ENCODE measurements around the gene DMWD.
"Not testable (repeated sequence)": the region's sequence is repeated elsewhere in the genome, so short reads cannot be mapped to it uniquely, and the experiment has no call there.

The DMWD gene

DNA sequence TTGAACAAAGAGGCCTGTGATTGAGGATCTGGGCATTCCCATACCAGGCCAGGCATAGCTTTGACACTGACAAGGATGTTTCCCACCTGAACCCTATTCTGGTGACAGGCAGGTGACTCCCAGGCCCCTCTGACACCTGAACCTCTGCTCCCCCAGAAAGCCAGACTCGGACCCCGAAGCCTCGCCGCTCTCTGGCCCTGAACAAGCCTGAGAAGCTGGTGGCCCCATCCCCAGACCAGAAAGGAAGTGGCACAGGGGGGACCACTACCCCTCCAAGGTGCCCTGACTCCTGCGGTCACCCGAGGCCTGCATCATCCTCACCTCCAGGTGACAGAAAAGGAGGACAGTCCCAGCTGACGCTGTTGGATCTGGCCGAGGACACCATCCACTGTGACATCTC is 38.3 kb downstream of the DMWD start:
- Histone ChIP-seq H3K27ac (replicated peaks) (no peak overlapping the region), H3K4me3 (replicated peaks; ENCODE audit: insufficient read depth, low read length) (no peak overlapping the region), H3K27me3 (ENCODE audit: insufficient read depth, poor library complexity, severe bottlenecking) (no peaks in the 10 kb centered on the region)
- TF ChIP-seq, protein P1, sequence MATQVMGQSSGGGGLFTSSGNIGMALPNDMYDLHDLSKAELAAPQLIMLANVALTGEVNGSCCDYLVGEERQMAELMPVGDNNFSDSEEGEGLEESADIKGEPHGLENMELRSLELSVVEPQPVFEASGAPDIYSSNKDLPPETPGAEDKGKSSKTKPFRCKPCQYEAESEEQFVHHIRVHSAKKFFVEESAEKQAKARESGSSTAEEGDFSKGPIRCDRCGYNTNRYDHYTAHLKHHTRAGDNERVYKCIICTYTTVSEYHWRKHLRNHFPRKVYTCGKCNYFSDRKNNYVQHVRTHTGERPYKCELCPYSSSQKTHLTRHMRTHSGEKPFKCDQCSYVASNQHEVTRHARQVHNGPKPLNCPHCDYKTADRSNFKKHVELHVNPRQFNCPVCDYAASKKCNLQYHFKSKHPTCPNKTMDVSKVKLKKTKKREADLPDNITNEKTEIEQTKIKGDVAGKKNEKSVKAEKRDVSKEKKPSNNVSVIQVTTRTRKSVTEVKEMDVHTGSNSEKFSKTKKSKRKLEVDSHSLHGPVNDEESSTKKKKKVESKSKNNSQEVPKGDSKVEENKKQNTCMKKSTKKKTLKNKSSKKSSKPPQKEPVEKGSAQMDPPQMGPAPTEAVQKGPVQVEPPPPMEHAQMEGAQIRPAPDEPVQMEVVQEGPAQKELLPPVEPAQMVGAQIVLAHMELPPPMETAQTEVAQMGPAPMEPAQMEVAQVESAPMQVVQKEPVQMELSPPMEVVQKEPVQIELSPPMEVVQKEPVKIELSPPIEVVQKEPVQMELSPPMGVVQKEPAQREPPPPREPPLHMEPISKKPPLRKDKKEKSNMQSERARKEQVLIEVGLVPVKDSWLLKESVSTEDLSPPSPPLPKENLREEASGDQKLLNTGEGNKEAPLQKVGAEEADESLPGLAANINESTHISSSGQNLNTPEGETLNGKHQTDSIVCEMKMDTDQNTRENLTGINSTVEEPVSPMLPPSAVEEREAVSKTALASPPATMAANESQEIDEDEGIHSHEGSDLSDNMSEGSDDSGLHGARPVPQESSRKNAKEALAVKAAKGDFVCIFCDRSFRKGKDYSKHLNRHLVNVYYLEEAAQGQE (IDR thresholded peaks at IDR 0.05; ENCODE audit: insufficient replicate concordance, low read depth), result no peak
- TF ChIP-seq SPI1 (IDR thresholded peaks at IDR 0.05; ENCODE audit: borderline replicate concordance, low read depth) (no peak), GABPA (IDR thresholded peaks at IDR 0.05; ENCODE audit: low read depth) (no peak), POLR2AphosphoS5 (IDR thresholded peaks at IDR 0.05; ENCODE audit: low read depth) (no peak)
- TF ChIP-seq, protein P2, sequence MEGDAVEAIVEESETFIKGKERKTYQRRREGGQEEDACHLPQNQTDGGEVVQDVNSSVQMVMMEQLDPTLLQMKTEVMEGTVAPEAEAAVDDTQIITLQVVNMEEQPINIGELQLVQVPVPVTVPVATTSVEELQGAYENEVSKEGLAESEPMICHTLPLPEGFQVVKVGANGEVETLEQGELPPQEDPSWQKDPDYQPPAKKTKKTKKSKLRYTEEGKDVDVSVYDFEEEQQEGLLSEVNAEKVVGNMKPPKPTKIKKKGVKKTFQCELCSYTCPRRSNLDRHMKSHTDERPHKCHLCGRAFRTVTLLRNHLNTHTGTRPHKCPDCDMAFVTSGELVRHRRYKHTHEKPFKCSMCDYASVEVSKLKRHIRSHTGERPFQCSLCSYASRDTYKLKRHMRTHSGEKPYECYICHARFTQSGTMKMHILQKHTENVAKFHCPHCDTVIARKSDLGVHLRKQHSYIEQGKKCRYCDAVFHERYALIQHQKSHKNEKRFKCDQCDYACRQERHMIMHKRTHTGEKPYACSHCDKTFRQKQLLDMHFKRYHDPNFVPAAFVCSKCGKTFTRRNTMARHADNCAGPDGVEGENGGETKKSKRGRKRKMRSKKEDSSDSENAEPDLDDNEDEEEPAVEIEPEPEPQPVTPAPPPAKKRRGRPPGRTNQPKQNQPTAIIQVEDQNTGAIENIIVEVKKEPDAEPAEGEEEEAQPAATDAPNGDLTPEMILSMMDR (IDR thresholded peaks at IDR 0.05; ENCODE audit: insufficient read depth, low read length), result no peak
- no peak for DNase-seq (ENCODE audit: low read depth in 1 of 2, low spot score in 1 of 2)

DNA sequence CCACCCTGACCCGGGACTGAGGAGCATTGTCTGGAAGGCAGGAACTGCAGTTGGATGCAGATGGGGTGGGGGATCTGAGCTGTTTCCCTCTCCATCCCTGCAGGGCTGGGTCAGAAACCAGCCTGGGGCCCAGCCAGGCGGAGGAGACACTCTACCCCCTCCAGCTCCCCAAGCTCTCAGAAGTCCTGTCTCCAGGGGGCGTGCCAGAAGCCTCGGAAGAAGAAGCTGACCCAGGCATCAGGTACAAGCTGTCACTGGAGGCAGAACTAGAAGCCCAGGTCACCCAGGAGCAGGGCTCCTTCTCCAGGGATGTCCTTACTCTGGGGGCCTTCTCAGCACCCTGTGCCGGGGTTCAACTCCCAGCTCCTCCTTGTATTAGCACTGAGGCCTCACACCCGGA is 39.1 kb downstream of the DMWD start:
- DNase-seq (ENCODE audit: low read depth in 1 of 2, low spot score in 1 of 2), result no peak
- H3K27ac ChIP-seq (replicated peaks), result no peak overlapping the region
- TF ChIP-seq, protein P1 (IDR thresholded peaks at IDR 0.05; ENCODE audit: insufficient replicate concordance, low read depth), result no peak
- TF ChIP-seq POLR2AphosphoS5 (IDR thresholded peaks at IDR 0.05; ENCODE audit: low read depth) (no peak), SPI1 (IDR thresholded peaks at IDR 0.05; ENCODE audit: borderline replicate concordance, low read depth) (no peak), GABPA (IDR thresholded peaks at IDR 0.05; ENCODE audit: low read depth) (no peak)
- TF ChIP-seq, protein P2 (IDR thresholded peaks at IDR 0.05; ENCODE audit: insufficient read depth, low read length), result no peak
- no peak overlapping the region for H3K4me3 ChIP-seq (replicated peaks; ENCODE audit: insufficient read depth, low read length)
- H3K27me3 ChIP-seq (ENCODE audit: insufficient read depth, poor library complexity, severe bottlenecking), result peaks cover 1% of the 10 kb centered on the region

DNA sequence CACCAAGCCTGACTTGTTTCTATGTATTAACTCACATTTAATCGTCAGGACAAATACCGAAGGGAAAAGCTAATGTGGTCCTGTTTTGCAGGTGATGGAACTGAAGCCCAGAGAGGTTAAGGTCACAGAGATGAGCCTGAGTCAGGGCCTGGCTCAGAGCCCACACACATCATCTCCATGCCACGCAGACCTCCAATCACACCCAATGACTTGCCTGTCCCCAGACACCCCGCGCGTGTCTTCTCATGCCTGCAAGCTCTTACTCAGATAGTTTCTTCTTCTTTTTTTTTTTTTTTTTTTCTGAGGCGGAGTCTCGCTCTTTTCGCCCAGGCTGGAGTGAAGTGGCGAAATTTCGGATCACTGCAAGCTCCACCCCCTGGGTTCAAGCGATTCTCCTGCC is 40.0 kb downstream of the DMWD start:
- H3K27ac ChIP-seq (replicated peaks), result no peak overlapping the region
- H3K4me3 ChIP-seq (replicated peaks; ENCODE audit: insufficient read depth, low read length), result no peak overlapping the region
- DNase-seq (ENCODE audit: low read depth in 1 of 2, low spot score in 1 of 2), result no peak
- TF ChIP-seq POLR2AphosphoS5 (IDR thresholded peaks at IDR 0.05; ENCODE audit: low read depth) (no peak), SPI1 (IDR thresholded peaks at IDR 0.05; ENCODE audit: borderline replicate concordance, low read depth) (no peak), GABPA (IDR thresholded peaks at IDR 0.05; ENCODE audit: low read depth) (no peak)
- TF ChIP-seq, protein P2 (IDR thresholded peaks at IDR 0.05; ENCODE audit: insufficient read depth, low read length), result no peak
- TF ChIP-seq, protein P1 (IDR thresholded peaks at IDR 0.05; ENCODE audit: insufficient replicate concordance, low read depth), result no peak
- H3K27me3 ChIP-seq (ENCODE audit: insufficient read depth, poor library complexity, severe bottlenecking), result peaks cover 3% of the 10 kb centered on the region

DNA sequence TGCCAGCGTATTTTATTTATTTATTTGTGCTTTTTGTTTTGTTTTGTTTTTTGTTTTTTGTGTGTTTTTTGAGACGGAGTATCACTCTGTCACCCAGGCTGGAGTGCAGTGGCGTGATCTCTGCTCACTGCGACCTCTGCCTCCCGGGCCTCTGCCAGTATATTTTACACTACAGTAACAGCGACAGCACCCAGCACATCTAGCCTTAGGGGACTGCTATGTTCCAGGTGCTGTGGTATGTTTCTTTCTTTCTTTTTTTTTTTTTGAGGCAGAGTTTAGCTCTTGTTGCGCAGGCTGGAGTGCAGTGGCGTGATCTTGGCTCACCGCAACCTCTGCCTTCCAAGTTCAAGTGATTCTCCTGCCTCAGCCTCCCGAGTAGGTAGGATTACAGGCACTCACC is 41.2 kb downstream of the DMWD start:
- not testable (repeated sequence) for DNase-seq (ENCODE audit: low read depth in 1 of 2, low spot score in 1 of 2); H3K27ac ChIP-seq (replicated peaks); H3K4me3 ChIP-seq (replicated peaks; ENCODE audit: insufficient read depth, low read length); H3K27me3 ChIP-seq (ENCODE audit: insufficient read depth, poor library complexity, severe bottlenecking)
